AG10803 (cell line): ENCODE data around the gene WNT10A.
A peak's percentile ranks its signal among the peaks of the same experiment; 100 is the strongest.

Experiments used
- DNase-seq: peaks from one replicate; pipeline ENCODE4 v3.0.0; 2010; ENCODE audit warnings: low read depth
- H3K4me3 ChIP-seq: 2 replicates; pipeline ENCODE4 v1.5.1; 2011; ENCODE audit warnings: mild to moderate bottlenecking, low read length, control low read depth
- TF ChIP-seq, protein P1 (sequence below): conservative IDR thresholded peaks from 2 replicates; pipeline ENCODE4 v1.5.1; 2011; ENCODE audit warnings: mild to moderate bottlenecking, low read length, control low read depth, inconsistent platforms

WNT10A gene

DNA sequence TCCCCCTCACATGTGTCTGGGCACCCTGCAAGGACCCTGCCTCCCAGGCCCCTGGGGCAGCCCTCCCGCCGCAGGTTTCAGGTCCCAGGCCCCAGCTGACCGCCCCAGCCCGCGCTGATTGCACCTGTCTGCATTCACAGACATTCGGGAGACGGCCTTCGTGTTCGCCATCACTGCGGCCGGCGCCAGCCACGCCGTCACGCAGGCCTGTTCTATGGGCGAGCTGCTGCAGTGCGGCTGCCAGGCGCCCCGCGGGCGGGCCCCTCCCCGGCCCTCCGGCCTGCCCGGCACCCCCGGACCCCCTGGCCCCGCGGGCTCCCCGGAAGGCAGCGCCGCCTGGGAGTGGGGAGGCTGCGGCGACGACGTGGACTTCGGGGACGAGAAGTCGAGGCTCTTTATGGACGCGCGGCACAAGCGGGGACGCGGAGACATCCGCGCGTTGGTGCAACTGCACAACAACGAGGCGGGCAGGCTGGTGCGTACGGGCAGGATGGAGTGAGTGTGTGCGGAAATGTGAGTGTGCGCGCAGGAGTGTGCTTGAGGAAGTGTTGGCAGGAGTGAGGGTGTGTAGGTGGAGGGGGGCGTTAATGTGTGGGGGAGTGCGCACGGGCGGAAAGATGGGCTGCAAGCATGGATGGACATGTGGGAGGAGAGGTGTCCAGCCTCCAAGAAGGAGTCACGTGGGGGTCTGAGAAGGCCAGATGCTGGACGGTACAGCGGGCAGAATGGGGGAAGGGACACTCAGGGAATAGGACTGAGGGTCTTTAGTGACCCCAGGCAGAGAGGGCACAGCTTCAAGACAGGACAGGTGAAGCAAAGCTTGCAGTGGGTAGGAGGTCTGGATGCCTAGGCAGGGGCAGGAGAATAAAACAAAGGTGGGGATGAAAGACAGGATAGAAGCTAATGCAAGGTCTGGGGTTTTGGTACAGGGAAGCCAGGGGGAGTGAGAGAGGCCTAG, 9.0 kb upstream of the WNT10A start:
- TF ChIP-seq, protein P1, sequence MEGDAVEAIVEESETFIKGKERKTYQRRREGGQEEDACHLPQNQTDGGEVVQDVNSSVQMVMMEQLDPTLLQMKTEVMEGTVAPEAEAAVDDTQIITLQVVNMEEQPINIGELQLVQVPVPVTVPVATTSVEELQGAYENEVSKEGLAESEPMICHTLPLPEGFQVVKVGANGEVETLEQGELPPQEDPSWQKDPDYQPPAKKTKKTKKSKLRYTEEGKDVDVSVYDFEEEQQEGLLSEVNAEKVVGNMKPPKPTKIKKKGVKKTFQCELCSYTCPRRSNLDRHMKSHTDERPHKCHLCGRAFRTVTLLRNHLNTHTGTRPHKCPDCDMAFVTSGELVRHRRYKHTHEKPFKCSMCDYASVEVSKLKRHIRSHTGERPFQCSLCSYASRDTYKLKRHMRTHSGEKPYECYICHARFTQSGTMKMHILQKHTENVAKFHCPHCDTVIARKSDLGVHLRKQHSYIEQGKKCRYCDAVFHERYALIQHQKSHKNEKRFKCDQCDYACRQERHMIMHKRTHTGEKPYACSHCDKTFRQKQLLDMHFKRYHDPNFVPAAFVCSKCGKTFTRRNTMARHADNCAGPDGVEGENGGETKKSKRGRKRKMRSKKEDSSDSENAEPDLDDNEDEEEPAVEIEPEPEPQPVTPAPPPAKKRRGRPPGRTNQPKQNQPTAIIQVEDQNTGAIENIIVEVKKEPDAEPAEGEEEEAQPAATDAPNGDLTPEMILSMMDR, result no peak
- H3K4me3 ChIP-seq, result no peak overlapping the region
- no peak for DNase-seq

DNA sequence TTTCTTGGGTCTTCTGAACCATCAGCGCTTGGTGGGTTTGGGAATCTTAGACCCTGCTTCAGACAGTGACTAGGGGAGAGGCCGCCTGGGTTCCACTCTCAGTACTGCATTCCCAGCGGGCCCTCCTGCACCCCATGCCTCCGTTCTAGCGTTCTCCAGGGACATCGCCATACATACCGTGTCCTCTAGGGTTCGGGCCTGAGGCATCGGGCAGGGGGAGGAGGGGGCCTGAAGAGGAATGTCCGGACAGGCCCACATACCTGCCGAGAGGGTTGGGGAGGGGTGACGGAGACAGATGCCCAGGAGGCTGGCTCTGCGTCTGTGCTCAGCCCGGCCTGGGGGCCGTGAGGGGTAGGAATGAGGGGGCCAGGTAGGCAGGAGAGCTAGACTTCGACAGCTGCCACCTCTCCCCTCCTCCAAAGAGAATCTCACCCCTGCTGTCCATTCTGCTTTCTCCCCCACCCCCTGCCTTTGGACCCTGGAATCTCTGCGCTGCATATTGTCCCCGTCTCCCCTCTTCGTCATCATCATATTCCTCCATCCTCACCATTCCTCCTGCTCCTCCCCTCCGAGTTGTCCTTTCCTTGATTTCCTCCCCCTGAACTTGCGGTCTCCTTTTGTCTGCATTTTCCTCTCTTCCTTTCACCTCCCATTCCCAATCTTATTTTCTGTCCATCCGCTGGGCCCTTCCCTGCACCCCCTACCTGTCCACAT, 7.8 kb upstream of the WNT10A start:
- TF ChIP-seq, protein P1, result no peak
- no peak overlapping the region for H3K4me3 ChIP-seq
- no peak for DNase-seq

DNA sequence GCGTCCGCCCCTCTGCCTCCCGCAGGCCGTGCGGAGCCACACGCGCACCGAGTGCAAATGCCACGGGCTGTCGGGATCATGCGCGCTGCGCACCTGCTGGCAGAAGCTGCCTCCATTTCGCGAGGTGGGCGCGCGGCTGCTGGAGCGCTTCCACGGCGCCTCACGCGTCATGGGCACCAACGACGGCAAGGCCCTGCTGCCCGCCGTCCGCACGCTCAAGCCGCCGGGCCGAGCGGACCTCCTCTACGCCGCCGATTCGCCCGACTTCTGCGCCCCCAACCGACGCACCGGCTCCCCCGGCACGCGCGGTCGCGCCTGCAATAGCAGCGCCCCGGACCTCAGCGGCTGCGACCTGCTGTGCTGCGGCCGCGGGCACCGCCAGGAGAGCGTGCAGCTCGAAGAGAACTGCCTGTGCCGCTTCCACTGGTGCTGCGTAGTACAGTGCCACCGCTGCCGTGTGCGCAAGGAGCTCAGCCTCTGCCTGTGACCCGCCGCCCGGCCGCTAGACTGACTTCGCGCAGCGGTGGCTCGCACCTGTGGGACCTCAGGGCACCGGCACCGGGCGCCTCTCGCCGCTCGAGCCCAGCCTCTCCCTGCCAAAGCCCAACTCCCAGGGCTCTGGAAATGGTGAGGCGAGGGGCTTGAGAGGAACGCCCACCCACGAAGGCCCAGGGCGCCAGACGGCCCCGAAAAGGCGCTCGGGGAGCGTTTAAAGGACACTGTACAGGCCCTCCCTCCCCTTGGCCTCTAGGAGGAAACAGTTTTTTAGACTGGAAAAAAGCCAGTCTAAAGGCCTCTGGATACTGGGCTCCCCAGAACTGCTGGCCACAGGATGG, 7.1 kb upstream of the WNT10A start:
- H3K4me3 ChIP-seq, result no peak overlapping the region
- TF ChIP-seq, protein P1, result no peak
- DNase-seq, result no peak

DNA sequence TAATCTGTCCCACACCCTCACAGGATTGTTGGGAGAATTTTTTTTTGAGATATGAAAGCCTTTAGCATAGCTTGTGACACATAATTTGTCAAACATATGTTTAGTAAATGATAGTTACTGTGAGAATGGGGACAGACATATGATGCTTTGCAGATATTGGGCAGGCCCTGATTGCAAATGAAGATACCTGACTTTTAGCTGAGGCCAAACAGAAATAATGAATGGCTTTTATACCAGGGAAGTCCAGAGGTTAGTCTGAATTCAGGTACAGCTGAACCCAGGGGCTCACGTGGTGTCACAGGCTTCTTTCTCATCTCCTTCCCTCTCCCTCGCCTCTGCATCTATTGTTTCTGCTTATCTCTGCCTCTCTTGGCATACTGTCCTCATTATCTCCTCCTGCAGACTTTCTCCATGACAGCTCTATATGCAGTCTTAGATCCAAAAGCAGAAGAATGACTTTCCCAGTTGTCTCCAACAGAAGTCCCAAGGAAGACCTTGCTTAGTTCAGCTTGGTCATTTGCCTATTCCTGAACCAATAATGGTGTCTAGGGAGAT, 4.9 kb upstream of the WNT10A start:
- TF ChIP-seq, protein P1, result no peak
- no peak overlapping the region for H3K4me3 ChIP-seq
- no peak for DNase-seq

DNA sequence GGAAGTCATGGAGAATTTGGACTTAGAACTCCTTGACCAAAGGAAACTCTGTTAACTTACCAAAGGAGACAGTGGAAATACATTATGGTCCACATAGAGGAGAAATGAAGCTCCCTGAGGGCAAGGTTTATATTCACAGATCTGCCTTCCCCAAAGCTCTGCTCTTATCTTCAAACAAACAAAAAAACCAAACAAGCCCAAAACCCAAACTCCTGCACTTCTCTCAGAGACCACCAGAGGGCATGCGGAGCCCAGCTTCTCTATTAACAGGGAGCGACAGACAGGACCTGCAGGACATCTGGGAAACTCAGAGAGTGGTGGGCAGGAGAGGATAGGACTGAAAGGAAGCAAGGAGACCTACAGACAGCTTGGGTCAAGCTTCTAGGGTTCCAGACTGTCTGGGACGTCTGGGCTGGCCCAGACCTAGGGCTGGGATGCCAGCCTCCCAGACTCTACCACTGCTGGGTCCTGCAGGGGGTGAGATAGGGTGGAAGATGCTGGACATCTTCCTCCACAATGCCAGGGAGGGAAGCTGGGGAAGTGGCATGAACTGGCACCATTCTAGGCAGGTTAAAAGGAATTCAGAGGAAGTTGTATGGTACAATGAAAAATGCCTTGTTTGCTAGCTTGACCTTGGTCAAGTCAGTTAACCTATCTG, 4.0 kb upstream of the WNT10A start:
- TF ChIP-seq, protein P1, result peak; percentile 95
- no peak overlapping the region for H3K4me3 ChIP-seq
- DNase-seq, result peak; percentile 54

DNA sequence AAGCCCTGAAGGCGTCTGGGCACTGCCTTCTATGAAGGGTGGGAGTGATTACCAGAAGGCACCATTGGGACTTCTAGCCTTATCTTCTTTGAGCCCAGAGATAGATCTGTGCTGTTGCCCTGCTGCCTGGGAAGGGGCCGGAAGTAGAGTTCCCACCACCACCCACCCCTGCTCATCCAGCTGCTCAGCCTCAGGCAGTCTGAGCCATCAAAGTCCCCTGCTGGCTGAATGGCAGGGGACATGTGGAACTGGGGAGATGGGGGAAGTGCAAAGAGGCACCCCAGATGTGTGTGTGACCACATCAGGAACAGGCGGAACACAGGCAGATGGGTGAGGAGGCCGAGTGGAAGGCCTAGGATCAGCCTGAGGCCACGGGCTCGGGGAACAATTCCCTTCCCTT, 3.3 kb upstream of the WNT10A start:
- no peak for DNase-seq
- TF ChIP-seq, protein P1, result no peak

More for the DNA sequence above, 3.3 kb upstream of the WNT10A start:
- no peak overlapping the region for H3K4me3 ChIP-seq
